Tibial nerve (tissue), 4 donors: Measurements from ENCODE around the gene MRPS5.

Experiments used
- CTCF ChIP-seq, 5 experiments: fragments of 200-600 bp in 3 of 5; fragments of 450-650 bp in 2 of 5; sonication (generic) in 3 of 5; IDR thresholded peaks; one replicate each; pipeline ENCODE4 v1.5.1; 2016 to 2019; ENCODE audit warnings: antibody characterized with exemption in 5 of 5, mild to moderate bottlenecking in 3 of 5, moderate library complexity in 2 of 5
- EP300 ChIP-seq, 2 donors: sonication (generic); formaldehyde crosslinking; IDR thresholded peaks; one replicate each; pipeline ENCODE4 v1.6.1; 2017; ENCODE audit warnings: antibody characterized with exemption in 2 of 2, mild to moderate bottlenecking in 1 of 2
- POLR2A ChIP-seq, 2 donors: fragments of 450-650 bp; IDR thresholded peaks; one replicate each; pipeline ENCODE4 v1.6.1; 2017; ENCODE audit warnings: antibody characterized with exemption in 2 of 2, mild to moderate bottlenecking in 2 of 2, moderate library complexity in 2 of 2

- TF ChIP-seq CTCF (IDR thresholded peaks at IDR 0.05) (no peak), POLR2A (IDR thresholded peaks at IDR 0.05) (no peak), EP300 (IDR thresholded peaks at IDR 0.05) (no peak)
Observed at GRCh38 chr2:95053543-95053942, 68.1 kb downstream of the MRPS5 start.
